HuH-7 (cell line): Measurements from ENCODE around the gene DNAJC8.

Experiments used
- DNase-seq: peaks from one replicate; pipeline ENCODE4 v3.0.0; 2011; ENCODE audit warnings: low spot score

The DNAJC8 gene

DNA sequence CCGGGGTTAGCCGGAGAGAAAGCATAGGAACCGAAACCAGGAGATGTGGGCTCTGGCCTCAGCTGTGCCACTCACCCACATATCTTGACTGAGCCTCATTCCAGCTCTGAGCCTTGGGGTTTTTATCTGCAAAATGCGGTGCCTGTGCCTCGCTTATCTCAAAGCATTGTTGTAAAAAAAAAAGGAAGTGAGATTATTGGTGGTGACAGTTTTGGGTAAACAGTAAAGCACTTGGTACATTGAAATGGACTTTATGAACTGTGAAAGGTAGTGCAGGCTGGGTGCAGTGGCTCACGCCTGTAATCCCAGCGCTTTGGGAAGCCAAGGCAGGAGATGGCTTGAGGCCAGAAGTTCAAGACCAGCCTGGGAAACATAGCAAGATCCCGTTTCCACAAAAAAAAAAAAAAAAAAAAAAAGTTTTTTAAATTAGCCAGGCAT lies 60.1 kb downstream of the DNAJC8 start:
- DNase-seq: no peak

DNA sequence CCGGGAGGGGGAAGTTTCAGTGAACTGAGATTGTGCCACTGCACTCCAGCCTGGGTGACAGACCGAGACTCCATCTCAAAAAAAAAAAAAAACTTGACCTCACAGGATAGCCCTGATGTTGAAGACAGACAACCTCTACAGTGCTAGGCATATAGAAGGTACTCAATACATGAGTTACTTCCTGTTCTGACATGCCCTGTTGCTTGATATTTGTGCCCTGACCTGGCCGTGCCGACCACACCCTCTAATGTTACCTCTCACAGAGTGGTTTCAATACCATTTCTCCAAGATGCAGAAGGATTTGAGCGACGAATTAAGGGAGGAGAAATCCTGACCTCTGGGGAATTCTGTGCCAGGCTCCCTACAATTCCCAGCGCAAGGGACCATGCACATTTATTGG lies 61.6 kb downstream of the DNAJC8 start:
- no peak for DNase-seq

- peak; percentile 32 for DNase-seq
These were observed 62.7 kb downstream of the DNAJC8 start for GRCh38 chr1:28170001-28170596.

- no peak for DNase-seq
These were observed 69.2 kb downstream of the DNAJC8 start for GRCh38 chr1:28163496-28164161.

GRCh38 chr1:28162151-28162550 lies 70.7 kb downstream of the DNAJC8 start:
- no peak for DNase-seq

GRCh38 chr1:28161751-28162150 lies 71.1 kb downstream of the DNAJC8 start:
- no peak for DNase-seq

- DNase-seq: no peak
These were observed 72.0 kb downstream of the DNAJC8 start for GRCh38 chr1:28160782-28161266.

DNA sequence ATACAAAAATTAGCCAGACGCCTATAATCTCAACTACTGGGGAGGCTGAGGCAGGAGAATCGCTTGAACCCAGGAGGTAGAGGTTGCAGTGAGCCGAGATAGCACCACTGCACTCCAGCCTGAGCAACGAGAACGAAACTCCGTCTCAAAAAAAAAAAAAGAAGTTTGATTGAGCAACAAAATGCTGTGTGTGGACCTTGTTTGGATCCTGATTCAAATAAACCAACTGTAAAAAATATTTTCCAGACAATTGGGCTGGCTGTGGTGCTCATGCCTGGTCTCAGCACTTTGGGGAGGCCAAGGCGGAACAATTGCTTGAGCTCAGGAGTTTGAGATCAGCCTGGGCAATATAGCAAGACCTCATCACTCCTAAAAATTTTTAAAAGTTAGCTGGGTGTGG lies 73.1 kb downstream of the DNAJC8 start:
- no peak for DNase-seq

DNA sequence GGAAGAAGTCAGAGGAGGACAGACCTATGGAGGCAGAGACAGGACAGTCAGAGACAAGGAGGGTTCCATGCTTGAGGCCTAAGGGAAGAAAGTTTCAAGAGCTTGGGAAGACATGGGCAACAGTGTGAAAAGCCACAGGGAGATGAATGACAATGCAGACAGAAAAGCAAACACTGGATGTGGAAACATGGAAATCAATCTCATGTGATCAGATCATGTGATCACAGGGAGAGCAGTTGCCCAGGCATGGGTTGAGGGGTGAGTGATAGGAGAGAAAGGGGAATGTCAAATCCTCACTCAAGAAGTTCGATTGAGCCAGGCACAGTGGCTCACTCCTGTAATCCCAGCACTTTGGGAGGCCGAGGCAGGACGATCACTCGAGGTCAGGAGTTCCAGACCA lies 73.6 kb downstream of the DNAJC8 start:
- DNase-seq: no peak

- DNase-seq: no peak
These were observed 74.9 kb downstream of the DNAJC8 start for GRCh38 chr1:28157894-28158293.

DNA sequence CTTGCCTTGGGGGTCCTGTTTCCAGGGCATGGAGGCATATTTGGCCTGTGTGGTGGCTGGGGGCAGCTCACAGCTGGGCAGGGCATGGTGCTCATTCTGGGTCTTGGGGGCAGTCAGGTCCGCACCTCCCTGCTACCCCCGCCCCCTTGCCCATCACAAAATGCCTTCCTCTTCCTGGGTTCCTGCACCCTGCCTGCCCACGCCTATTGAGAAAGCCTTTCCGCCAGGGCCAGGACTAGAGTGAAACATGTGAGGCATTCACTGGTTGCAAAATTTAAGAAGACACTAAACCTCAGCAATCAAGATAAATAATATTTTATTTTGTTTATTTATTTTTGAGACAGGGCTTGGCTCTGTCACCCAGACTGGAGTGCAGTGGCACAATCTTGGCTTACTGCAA lies 76.0 kb downstream of the DNAJC8 start:
- DNase-seq: no peak

DNA sequence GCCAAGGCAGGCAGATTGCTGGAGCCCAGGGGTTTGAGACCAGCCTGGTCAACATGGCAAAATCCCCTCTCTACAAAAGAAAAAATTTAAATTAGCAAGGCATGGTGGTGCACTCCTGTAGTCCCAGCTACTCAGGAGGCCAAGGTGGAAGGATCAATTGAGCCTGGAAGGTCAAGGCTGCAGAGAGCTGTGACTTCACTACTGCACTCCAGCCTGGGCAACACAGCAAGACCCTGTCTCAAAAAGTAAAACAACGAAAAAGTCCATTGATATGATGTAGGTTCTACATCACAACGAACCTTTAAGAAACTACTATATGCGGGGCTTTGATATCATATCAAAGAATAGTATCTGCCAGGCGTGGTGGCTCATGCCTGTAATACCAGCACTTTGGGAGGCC lies 77.2 kb downstream of the DNAJC8 start:
- DNase-seq: no peak

DNA sequence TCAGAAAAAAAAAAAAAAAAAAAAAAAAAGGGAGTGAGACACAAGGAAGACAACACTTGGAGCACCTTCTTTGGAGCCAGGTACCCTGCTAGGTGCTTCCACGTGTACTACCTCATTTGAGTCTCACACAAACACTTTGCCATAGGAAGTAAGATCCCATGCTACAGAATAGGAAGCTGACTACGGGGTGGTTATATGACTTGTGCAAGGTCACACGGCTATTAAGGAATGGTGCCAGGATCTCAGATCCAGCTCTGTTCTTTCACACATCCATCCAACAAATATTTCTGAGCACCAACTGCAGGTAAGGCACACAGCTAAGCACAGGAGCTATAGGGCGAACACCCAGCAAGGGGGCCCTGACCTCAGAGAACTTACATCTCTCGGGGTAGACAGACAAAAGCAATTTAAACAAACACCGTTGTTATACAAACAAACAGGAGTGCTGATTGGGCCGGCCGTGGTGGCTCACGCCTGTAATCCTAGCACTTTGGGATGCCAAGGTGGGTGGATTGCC lies 78.7 kb downstream of the DNAJC8 start:
- DNase-seq: no peak
